WERI-Rb-1 (cell line): ENCODE data around the gene TRAF7.

Experiments
- DNase-seq: peaks from one replicate; pipeline ENCODE4 v3.0.0-alpha.2; 2020
- H3K27ac ChIP-seq: fragments of 250-450 bp; sonication (Bioruptor Pico); 2 replicates; pipeline ENCODE4 v1.5.1; 2020; ENCODE audit warnings: mild to moderate bottlenecking, moderate library complexity
- H3K27me3 ChIP-seq: fragments of 250-450 bp; sonication (Bioruptor Pico); 2 replicates; pipeline ENCODE4 v1.5.1; 2021; ENCODE audit warnings: mild to moderate bottlenecking, low read depth, moderate library complexity; ENCODE audit not compliant: insufficient read depth, severe bottlenecking
- H3K36me3 ChIP-seq: fragments of 250-450 bp; sonication (Bioruptor Pico); 2 replicates; pipeline ENCODE4 v1.5.1; 2020; ENCODE audit warnings: mild to moderate bottlenecking, moderate library complexity
- H3K4me3 ChIP-seq: 2 replicates; pipeline ENCODE4 v1.5.1; 2011; ENCODE audit warnings: low read depth, mild to moderate bottlenecking, control low read depth, low read length
- H3K9me3 ChIP-seq: fragments of 250-450 bp; sonication (Bioruptor Pico); 2 replicates; pipeline ENCODE4 v1.5.1; 2021; ENCODE audit warnings: mild to moderate bottlenecking, moderate library complexity; ENCODE audit not compliant: severe bottlenecking
- TF ChIP-seq, protein P1 (sequence below): IDR thresholded peaks from 2 replicates; pipeline ENCODE4 v1.5.1; 2011; ENCODE audit warnings: low read depth, mild to moderate bottlenecking, control low read depth, inconsistent platforms, low read length

The TRAF7 gene

DNA sequence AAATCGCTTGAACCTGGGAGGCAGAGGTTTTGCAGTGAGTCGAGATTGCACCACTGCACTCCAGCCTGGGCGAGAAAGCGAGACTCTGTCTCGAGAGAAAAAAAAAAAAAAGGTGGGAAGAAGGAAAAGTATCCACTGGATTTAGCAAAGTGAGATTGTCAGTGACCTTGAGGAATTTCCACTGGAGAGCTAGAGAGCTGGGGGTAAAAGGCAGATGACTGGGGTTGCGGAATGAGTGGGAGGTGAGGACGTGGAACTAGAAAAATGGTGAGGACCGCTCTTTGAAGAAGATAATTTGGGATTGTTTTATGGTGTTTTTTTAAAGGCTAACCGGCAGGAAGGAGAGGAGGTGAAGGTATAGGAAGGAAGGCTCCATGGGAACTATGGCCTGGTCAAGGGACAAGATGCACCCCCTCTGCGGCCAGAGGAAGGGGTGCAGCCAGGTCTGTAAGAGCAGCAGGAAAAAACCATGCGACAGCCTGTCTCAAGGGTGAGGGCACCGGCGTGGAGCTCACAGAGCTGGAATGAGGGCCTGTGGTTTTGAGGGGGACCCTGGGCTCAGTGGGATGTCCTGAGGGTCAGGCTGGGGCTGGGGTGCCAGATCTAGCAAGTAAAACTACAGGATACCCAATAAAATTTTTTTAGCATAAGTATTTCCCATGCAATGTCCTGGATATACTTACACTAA is 49.0 kb downstream of the TRAF7 start:
- DNase-seq: no peak
- Histone ChIP-seq H3K27me3 (no peaks in the 10 kb centered on the region), H3K4me3 (peak overlapping the region; percentile 73), H3K27ac (peak overlapping the region; percentile 99), H3K9me3 (no peaks in the 10 kb centered on the region), H3K36me3 (peaks cover 34% of the 10 kb centered on the region)
- TF ChIP-seq, protein P1, sequence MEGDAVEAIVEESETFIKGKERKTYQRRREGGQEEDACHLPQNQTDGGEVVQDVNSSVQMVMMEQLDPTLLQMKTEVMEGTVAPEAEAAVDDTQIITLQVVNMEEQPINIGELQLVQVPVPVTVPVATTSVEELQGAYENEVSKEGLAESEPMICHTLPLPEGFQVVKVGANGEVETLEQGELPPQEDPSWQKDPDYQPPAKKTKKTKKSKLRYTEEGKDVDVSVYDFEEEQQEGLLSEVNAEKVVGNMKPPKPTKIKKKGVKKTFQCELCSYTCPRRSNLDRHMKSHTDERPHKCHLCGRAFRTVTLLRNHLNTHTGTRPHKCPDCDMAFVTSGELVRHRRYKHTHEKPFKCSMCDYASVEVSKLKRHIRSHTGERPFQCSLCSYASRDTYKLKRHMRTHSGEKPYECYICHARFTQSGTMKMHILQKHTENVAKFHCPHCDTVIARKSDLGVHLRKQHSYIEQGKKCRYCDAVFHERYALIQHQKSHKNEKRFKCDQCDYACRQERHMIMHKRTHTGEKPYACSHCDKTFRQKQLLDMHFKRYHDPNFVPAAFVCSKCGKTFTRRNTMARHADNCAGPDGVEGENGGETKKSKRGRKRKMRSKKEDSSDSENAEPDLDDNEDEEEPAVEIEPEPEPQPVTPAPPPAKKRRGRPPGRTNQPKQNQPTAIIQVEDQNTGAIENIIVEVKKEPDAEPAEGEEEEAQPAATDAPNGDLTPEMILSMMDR: no peak

GRCh38 chr16:2205104-2205966 is 49.8 kb downstream of the TRAF7 start, which contains the start of gene MLST8:
MLST8 (plus strand) TSS chr16:2205454; CDS start chr16:2206086, 632 bp downstream.
- Histone ChIP-seq H3K27ac (peak within 1 kb of the TSS; percentile 99), H3K9me3 (no peaks in the 10 kb centered on the region), H3K4me3 (peak within 1 kb of the TSS; percentile 73), H3K27me3 (no peaks in the 10 kb centered on the region), H3K36me3 (peaks cover 42% of the 10 kb centered on the region)
- TF ChIP-seq, protein P1: no peak
- DNase-seq: peak; percentile 77

DNA sequence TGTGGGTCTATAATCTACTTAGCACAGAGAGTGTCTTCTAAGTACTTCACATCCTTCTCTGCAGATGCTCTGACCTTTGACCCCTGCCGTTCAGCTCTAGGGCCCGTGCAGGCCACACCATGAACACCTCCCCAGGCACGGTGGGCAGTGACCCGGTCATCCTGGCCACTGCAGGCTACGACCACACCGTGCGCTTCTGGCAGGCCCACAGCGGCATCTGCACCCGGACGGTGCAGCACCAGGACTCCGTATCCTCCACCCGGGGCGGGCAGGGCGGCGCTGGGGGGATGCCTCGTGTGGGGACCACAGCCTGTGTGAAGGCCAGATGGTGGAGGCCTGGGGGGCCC is 50.4 kb downstream of the TRAF7 start:
- Histone ChIP-seq H3K27ac (peak overlapping the region; percentile 99), H3K9me3 (no peaks in the 10 kb centered on the region), H3K4me3 (peak overlapping the region; percentile 73), H3K27me3 (no peaks in the 10 kb centered on the region), H3K36me3 (peaks cover 44% of the 10 kb centered on the region)
- TF ChIP-seq, protein P1: no peak
- no peak for DNase-seq

GRCh38 chr16:2206420-2206779 is 50.8 kb downstream of the TRAF7 start:
- no peak for DNase-seq
- Histone ChIP-seq H3K4me3 (no peak overlapping the region), H3K36me3 (peaks cover 45% of the 10 kb centered on the region), H3K27me3 (no peaks in the 10 kb centered on the region), H3K27ac (peak overlapping the region; percentile 99), H3K9me3 (no peaks in the 10 kb centered on the region)
- TF ChIP-seq, protein P1: no peak

DNA sequence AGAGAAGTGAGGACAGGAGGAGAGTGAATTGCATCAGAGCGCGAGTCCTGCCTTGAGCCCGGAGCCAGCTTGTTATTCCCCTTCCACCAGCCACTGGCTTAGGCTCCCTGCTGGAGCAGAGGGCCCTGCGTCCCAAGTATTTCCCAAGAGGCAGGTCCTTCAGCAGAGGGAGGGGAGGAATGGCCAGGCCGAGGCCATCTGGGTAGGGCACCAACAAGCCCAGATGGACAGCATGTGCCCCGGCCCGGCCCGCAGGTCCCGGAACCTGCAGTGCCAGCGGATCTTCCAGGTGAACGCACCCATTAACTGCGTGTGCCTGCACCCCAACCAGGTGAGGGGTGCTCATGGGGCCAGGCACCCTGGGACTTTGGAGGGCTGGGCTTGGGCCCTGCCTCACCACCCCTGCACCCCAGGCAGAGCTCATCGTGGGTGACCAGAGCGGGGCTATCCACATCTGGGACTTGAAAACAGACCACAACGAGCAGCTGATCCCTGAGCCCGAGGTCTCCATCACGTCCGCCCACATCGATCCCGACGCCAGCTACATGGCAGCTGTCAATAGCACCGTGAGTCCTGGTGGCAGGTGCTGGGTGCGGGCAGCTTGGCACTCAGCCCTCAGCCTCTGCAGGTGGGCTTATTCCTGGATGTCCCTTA is 51.3 kb downstream of the TRAF7 start:
- Histone ChIP-seq H3K27me3 (no peaks in the 10 kb centered on the region), H3K27ac (peak overlapping the region; percentile 99), H3K9me3 (no peaks in the 10 kb centered on the region), H3K36me3 (peaks cover 50% of the 10 kb centered on the region), H3K4me3 (no peak overlapping the region)
- DNase-seq: no peak
- TF ChIP-seq, protein P1: no peak
